ENCODE measurements around the gene CASP8. TPM values are rescaled to one million over a fixed set of nuclear protein-coding genes. Genes with fewer than 3 reads are reported as not detected.
"Not testable (repeated sequence)": the region's sequence is repeated elsewhere in the genome, so short reads cannot be mapped to it uniquely, and the experiment has no call there.

The CASP8 gene
- total RNA-seq, 1 donor from 2014 or later, result 14.2 TPM

DNA sequence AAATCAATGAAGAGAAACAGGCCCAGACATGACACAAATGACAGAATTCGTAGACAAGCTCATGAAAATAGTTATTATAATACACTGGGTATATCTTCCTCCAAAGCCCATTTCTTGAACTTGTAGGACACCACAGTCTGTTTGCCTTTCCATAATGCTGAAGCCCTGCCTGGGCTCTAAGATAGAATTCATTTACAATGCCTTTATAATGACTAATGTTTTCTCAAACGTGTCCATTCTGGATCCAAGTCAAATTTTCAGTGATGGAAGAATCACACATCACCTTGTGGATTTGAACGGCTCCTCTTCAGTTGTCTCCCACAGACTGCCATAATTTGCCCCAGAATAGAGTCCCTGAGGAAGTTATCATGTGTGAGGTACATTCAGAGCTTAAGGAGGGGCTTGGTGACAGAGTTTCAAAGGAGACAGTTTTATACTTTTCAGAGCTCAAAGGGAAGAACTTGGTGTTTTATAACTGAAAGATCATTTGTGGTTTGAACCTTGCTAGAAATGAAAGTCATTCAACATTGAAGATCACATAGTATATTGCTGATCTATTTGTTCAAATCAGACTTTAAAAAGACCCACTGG is 38.2 kb downstream of the CASP8 start:
- Histone ChIP-seq H3K4me3 (ENCODE audit: low read depth, low read length) (no peak overlapping the region), H3K36me3 (ENCODE audit: control insufficient read depth, insufficient read depth, low read length) (no peaks in the 10 kb centered on the region), H3K27me3 (ENCODE audit: control insufficient read depth, insufficient read depth, low read length) (no peaks in the 10 kb centered on the region)
- no peak for DNase-seq (ENCODE audit: low read depth)
- TF ChIP-seq, protein P1, sequence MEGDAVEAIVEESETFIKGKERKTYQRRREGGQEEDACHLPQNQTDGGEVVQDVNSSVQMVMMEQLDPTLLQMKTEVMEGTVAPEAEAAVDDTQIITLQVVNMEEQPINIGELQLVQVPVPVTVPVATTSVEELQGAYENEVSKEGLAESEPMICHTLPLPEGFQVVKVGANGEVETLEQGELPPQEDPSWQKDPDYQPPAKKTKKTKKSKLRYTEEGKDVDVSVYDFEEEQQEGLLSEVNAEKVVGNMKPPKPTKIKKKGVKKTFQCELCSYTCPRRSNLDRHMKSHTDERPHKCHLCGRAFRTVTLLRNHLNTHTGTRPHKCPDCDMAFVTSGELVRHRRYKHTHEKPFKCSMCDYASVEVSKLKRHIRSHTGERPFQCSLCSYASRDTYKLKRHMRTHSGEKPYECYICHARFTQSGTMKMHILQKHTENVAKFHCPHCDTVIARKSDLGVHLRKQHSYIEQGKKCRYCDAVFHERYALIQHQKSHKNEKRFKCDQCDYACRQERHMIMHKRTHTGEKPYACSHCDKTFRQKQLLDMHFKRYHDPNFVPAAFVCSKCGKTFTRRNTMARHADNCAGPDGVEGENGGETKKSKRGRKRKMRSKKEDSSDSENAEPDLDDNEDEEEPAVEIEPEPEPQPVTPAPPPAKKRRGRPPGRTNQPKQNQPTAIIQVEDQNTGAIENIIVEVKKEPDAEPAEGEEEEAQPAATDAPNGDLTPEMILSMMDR (IDR thresholded peaks at IDR 0.05; ENCODE audit: insufficient read depth, low read length, poor library complexity, severe bottlenecking), result no peak

DNA sequence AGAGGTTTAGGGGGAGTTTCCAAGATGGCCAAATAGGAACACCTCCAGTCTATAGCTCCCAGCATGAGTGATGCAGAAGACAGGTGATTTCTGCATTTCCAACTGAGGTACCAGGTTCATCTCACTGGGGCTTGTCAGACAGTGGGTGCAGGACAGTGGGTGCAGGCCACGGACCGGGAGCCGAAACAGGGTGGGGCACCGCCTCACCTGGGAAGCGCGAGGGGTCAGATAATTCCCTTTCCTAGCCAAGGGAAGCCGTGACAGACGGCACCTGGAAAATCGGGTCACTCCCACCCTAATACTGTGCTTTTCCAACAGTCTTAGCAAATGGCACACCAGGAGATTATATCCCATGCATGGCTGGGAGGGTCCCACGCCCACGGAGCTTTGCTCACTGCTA is 39.6 kb downstream of the CASP8 start:
- H3K4me3 ChIP-seq (ENCODE audit: low read depth, low read length); H3K36me3 ChIP-seq (ENCODE audit: control insufficient read depth, insufficient read depth, low read length); H3K27me3 ChIP-seq (ENCODE audit: control insufficient read depth, insufficient read depth, low read length); DNase-seq (ENCODE audit: low read depth): not testable (repeated sequence)

DNA sequence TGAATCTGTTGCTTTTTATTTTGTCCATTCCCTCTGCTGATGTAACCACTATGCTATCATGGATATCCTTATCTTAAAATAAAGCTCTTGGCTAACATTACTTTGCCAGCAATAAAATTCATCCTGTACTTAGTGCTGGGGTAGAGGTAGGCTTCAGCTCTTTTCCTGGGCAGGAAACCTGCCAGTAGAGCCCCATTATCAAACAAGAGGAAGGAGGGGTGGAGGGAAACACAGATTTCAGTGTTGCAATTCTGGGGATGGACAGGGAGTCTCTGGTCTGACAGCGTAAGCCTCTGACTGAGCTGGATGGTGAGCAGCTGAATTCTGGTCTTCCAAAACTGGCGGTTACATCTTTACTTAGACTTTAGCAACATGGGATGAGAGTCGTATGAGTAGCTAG is 47.5 kb downstream of the CASP8 start:
- DNase-seq (ENCODE audit: low read depth), result no peak
- H3K36me3 ChIP-seq (ENCODE audit: control insufficient read depth, insufficient read depth, low read length), result no peaks in the 10 kb centered on the region
- no peaks in the 10 kb centered on the region for H3K27me3 ChIP-seq (ENCODE audit: control insufficient read depth, insufficient read depth, low read length)
- no peak overlapping the region for H3K4me3 ChIP-seq (ENCODE audit: low read depth, low read length)
- TF ChIP-seq, protein P1 (IDR thresholded peaks at IDR 0.05; ENCODE audit: insufficient read depth, low read length, poor library complexity, severe bottlenecking), result no peak

DNA sequence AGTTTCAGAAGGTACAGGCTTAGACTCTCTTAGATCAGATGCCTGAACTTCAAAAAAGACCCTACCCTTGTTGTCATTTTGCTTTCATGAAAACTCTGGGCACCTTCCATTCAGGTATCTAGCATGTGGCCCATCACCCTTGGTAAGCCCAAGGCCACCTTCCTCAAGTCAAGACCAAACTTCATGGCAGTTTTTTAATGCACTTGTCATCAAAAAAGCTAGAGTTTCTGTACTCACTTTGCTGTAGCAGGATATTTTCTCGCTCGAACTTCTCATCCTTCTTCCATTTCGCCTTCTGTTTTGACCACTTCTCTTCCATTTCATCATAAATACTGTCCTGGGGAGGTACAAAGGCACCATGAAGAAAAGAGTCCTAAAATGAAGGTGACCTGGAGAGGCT is 48.6 kb downstream of the CASP8 start:
- no peaks in the 10 kb centered on the region for H3K36me3 ChIP-seq (ENCODE audit: control insufficient read depth, insufficient read depth, low read length)
- H3K4me3 ChIP-seq (ENCODE audit: low read depth, low read length), result no peak overlapping the region

DNA sequence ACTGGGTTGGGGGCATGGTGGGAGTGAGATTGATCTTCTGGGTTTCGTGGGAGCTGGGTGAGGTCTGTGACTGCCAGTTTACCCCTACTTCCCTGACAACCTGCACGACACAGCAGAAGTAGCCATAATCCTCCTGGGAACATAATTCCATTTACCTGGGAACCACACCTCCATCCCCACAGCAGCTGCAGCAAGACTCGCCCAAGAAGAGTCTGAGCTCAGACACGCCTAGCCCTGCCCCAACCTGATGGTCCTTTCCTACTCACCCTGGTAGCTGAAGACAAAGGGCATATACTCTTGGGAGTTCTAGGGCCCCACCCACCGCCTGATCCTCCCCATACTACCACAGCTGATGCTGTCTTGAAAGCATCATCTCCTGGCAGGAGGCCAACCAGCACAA is 53.0 kb downstream of the CASP8 start:
- TF ChIP-seq, protein P1 (IDR thresholded peaks at IDR 0.05; ENCODE audit: insufficient read depth, low read length, poor library complexity, severe bottlenecking), result no peak
- no peaks in the 10 kb centered on the region for H3K36me3 ChIP-seq (ENCODE audit: control insufficient read depth, insufficient read depth, low read length)
- no peaks in the 10 kb centered on the region for H3K27me3 ChIP-seq (ENCODE audit: control insufficient read depth, insufficient read depth, low read length)
- no peak for DNase-seq (ENCODE audit: low read depth)
- no peak overlapping the region for H3K4me3 ChIP-seq (ENCODE audit: low read depth, low read length)

More for the DNA sequence above, 48.6 kb downstream of the CASP8 start:
- DNase-seq (ENCODE audit: low read depth), result no peak
- TF ChIP-seq, protein P1 (IDR thresholded peaks at IDR 0.05; ENCODE audit: insufficient read depth, low read length, poor library complexity, severe bottlenecking), result no peak
- H3K27me3 ChIP-seq (ENCODE audit: control insufficient read depth, insufficient read depth, low read length), result no peaks in the 10 kb centered on the region

DNA sequence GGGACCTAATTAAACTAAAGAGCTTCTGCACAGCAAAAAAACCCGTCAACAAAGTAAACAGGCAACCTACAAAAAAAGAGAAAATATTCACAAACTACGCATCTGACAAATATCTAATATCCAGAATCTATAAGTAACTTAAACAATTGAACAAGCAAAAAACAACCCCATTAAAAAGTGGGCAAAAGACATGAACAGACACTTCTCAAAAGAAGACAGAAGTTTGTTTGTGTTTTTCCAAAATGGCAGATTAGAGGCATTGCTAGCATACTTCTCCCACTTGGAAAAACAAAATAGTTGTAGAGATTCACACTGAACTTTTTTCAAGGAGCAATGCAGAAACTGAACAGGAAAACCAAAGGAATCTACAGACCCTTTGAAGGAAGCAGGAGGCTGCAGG is 59.2 kb downstream of the CASP8 start:
- H3K36me3 ChIP-seq (ENCODE audit: control insufficient read depth, insufficient read depth, low read length), result no peaks in the 10 kb centered on the region
- DNase-seq (ENCODE audit: low read depth), result no peak
- TF ChIP-seq, protein P1 (IDR thresholded peaks at IDR 0.05; ENCODE audit: insufficient read depth, low read length, poor library complexity, severe bottlenecking), result no peak

More for the DNA sequence above, 59.2 kb downstream of the CASP8 start:
- Histone ChIP-seq H3K4me3 (ENCODE audit: low read depth, low read length) (no peak overlapping the region), H3K27me3 (ENCODE audit: control insufficient read depth, insufficient read depth, low read length) (no peaks in the 10 kb centered on the region)

Measured in kidney epithelial cell (primary cell).